SK-N-MC (cell line): ENCODE data around the gene LRBA.

Source experiments
- EZH2 ChIP-seq: fragments of 200-600 bp; sonication (generic); IDR thresholded peaks from one replicate; pipeline ENCODE4 v1.6.1; 2017; ENCODE audit warnings: antibody characterized with exemption
- POLR2AphosphoS5 ChIP-seq: IDR thresholded peaks from 2 replicates; pipeline ENCODE4 v1.6.1; 2012; ENCODE audit warnings: mild to moderate bottlenecking, low read depth, low read length, borderline replicate concordance

DNA sequence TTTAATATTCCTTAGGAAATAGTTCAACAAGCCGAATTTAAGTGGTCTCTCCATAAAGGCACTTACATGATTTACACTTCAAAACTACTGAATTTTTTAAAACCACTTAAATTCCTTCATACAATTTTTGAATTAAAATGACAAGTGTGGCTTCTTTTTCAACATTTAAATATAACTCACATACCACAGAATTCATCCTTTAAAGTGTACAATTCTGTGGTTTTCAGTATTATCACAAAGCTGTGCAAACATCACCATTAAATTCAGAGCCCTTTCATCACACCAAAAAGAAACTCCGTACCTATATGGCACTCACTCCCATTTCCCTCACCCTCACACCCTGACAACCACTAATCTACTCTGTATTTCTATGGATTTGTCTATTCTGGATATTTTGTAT lies 634.0 kb downstream of the LRBA start:
- TF ChIP-seq EZH2 (no peak), POLR2AphosphoS5 (no peak)
